GM21447 (cell line): ENCODE measurements around the gene GMEB1.
"Not testable (repeated sequence)": the region's sequence is repeated elsewhere in the genome, so short reads cannot be mapped to it uniquely, and the experiment has no call there.

ENCODE experiments used
- ATAC-seq: cut with Tn5 transposase; IDR thresholded peaks from one replicate; pipeline ENCODE4 v1.9.1; 2021; ENCODE audit not compliant: unreplicated experiment

The GMEB1 gene

GRCh38 chr1:28668956-28669723, 556 bp downstream of the GMEB1 start:
- peak; percentile 46 for ATAC-seq

GRCh38 chr1:28671254-28671780, 2.7 kb downstream of the GMEB1 start:
- no peak for ATAC-seq

GRCh38 chr1:28672971-28673370, 4.4 kb downstream of the GMEB1 start:
- not testable (repeated sequence) for ATAC-seq

GRCh38 chr1:28675924-28676257, 7.3 kb downstream of the GMEB1 start:
- ATAC-seq, result no peak

- ATAC-seq, result no peak
Measured at GRCh38 chr1:28680151-28680550, 11.6 kb downstream of the GMEB1 start.

- ATAC-seq, result no peak
Measured at GRCh38 chr1:28682840-28683239, 14.3 kb downstream of the GMEB1 start.

GRCh38 chr1:28684937-28685336, 16.4 kb downstream of the GMEB1 start:
- no peak for ATAC-seq

GRCh38 chr1:28691627-28692026, 23.0 kb downstream of the GMEB1 start:
- ATAC-seq, result not testable (repeated sequence)

GRCh38 chr1:28703629-28704028, 35.0 kb downstream of the GMEB1 start:
- ATAC-seq, result no peak

- no peak for ATAC-seq
Measured at GRCh38 chr1:28716336-28716735, 47.8 kb downstream of the GMEB1 start.

- no peak for ATAC-seq
Measured at GRCh38 chr1:28718166-28718565, 49.6 kb downstream of the GMEB1 start.

GRCh38 chr1:28718586-28719331, 50.2 kb downstream of the GMEB1 start:
- ATAC-seq, result no peak

- ATAC-seq, result no peak
Measured at GRCh38 chr1:28719332-28719619, 50.7 kb downstream of the GMEB1 start.

GRCh38 chr1:28720376-28720775, 51.8 kb downstream of the GMEB1 start:
- ATAC-seq, result no peak

GRCh38 chr1:28721927-28722326, 53.3 kb downstream of the GMEB1 start:
- ATAC-seq, result not testable (repeated sequence)

- ATAC-seq, result not testable (repeated sequence)
Measured at GRCh38 chr1:28725365-28725764, 56.8 kb downstream of the GMEB1 start.

- ATAC-seq, result no peak
Measured at GRCh38 chr1:28735961-28736449, 67.4 kb downstream of the GMEB1 start.

GRCh38 chr1:28736450-28737306, 68.1 kb downstream of the GMEB1 start, which contains the start of gene YTHDF2:
Gene YTHDF2 (plus strand): TSS chr1:28736940. CDS start chr1:28737121, 181 bp downstream.
- ATAC-seq, result peak; percentile 82

- peak; percentile 20 for ATAC-seq
Measured at GRCh38 chr1:28737307-28738132, 68.9 kb downstream of the GMEB1 start.

GRCh38 chr1:28740118-28740517, 71.5 kb downstream of the GMEB1 start:
- ATAC-seq, result no peak
